Stimulated activated CD4-positive, alpha-beta T cell treated with anti-CD3 and anti-CD28 coated beads, Interleukin-15, amount 100 ng/mL, for 24 hours (primary cell): ENCODE data around the gene ANO7.
A peak's percentile ranks its signal among the peaks of the same experiment; 100 is the strongest.

Experiments used
- DNase-seq: peaks from one replicate; pipeline ENCODE4 v3.0.0-alpha.2; 2020

ANO7 gene

GRCh38 chr2:241157841-241158545, 30.5 kb upstream of the ANO7 start:
- DNase-seq, result no peak

GRCh38 chr2:241158546-241158900, 30.0 kb upstream of the ANO7 start:
- no peak for DNase-seq

- no peak for DNase-seq
Measured at GRCh38 chr2:241159116-241159515, 29.4 kb upstream of the ANO7 start.

GRCh38 chr2:241160318-241160717, 28.2 kb upstream of the ANO7 start:
- DNase-seq, result no peak

GRCh38 chr2:241161646-241162281, 26.7 kb upstream of the ANO7 start:
- no peak for DNase-seq

- DNase-seq, result no peak
Measured at GRCh38 chr2:241163601-241164118, 24.8 kb upstream of the ANO7 start.

GRCh38 chr2:241168366-241168765, 20.1 kb upstream of the ANO7 start:
- no peak for DNase-seq

GRCh38 chr2:241173557-241173956, 14.9 kb upstream of the ANO7 start:
- no peak for DNase-seq

GRCh38 chr2:241177526-241178334, 10.7 kb upstream of the ANO7 start:
- no peak for DNase-seq

- DNase-seq, result no peak
Measured at GRCh38 chr2:241178961-241179360, 9.5 kb upstream of the ANO7 start.

GRCh38 chr2:241179899-241180298, 8.6 kb upstream of the ANO7 start:
- DNase-seq, result peak; percentile 49

GRCh38 chr2:241180495-241180894, 8.0 kb upstream of the ANO7 start:
- DNase-seq, result no peak

- no peak for DNase-seq
Measured at GRCh38 chr2:241182126-241182525, 6.4 kb upstream of the ANO7 start.

- no peak for DNase-seq
Measured at GRCh38 chr2:241182531-241183133, 5.8 kb upstream of the ANO7 start.

GRCh38 chr2:241183221-241183620, 5.3 kb upstream of the ANO7 start:
- no peak for DNase-seq

- no peak for DNase-seq
Measured at GRCh38 chr2:241184901-241185300, 3.6 kb upstream of the ANO7 start.

- DNase-seq, result no peak
Measured at GRCh38 chr2:241185961-241186360, 2.5 kb upstream of the ANO7 start.

GRCh38 chr2:241187101-241187917, 1.2 kb upstream of the ANO7 start:
- no peak for DNase-seq

- DNase-seq, result no peak
Measured at GRCh38 chr2:241187918-241188234, 601 bp upstream of the ANO7 start.

GRCh38 chr2:241189093-241189855, 797 bp downstream of the ANO7 start:
- no peak for DNase-seq

- DNase-seq, result no peak
Measured at GRCh38 chr2:241189856-241190201, 1.4 kb downstream of the ANO7 start.
